IPS-18c (cell line): Measurements from ENCODE around the gene PIK3C2G.

Experiments used
- H3K4me3 ChIP-seq: 2 replicates; pipeline ENCODE4 v1.7.0; 2013; ENCODE audit warnings: low read depth, mild to moderate bottlenecking, low read length, moderate library complexity; ENCODE audit not compliant: insufficient read depth
- H3K9me3 ChIP-seq: one replicate; pipeline ENCODE4 v1.6.1; 2013; ENCODE audit warnings: mild to moderate bottlenecking, low read length, moderate library complexity; ENCODE audit not compliant: control insufficient read depth, insufficient read depth

Gene PIK3C2G

GRCh38 chr12:18306311-18306710 is 45.0 kb downstream of the PIK3C2G start:
- Histone ChIP-seq H3K4me3 (no peak overlapping the region), H3K9me3 (no peaks in the 10 kb centered on the region)

- Histone ChIP-seq H3K4me3 (no peak overlapping the region), H3K9me3 (no peaks in the 10 kb centered on the region)
Observed at GRCh38 chr12:18313306-18313705, 52.0 kb downstream of the PIK3C2G start.

- Histone ChIP-seq H3K4me3 (no peak overlapping the region), H3K9me3 (no peaks in the 10 kb centered on the region)
Observed at GRCh38 chr12:18320036-18320617, 58.8 kb downstream of the PIK3C2G start.

GRCh38 chr12:18320976-18321375 is 59.7 kb downstream of the PIK3C2G start:
- H3K4me3 ChIP-seq = no peak overlapping the region
- H3K9me3 ChIP-seq = no peaks in the 10 kb centered on the region

- H3K9me3 ChIP-seq = no peaks in the 10 kb centered on the region
Observed at GRCh38 chr12:18323159-18323558, 61.8 kb downstream of the PIK3C2G start.

GRCh38 chr12:18327036-18327435 is 65.7 kb downstream of the PIK3C2G start:
- H3K4me3 ChIP-seq = no peak overlapping the region
- no peaks in the 10 kb centered on the region for H3K9me3 ChIP-seq

More at GRCh38 chr12:18323159-18323558, 61.8 kb downstream of the PIK3C2G start:
- H3K4me3 ChIP-seq = no peak overlapping the region

GRCh38 chr12:18332173-18332572 is 70.9 kb downstream of the PIK3C2G start:
- H3K4me3 ChIP-seq = no peak overlapping the region
- no peaks in the 10 kb centered on the region for H3K9me3 ChIP-seq

GRCh38 chr12:18339633-18340032 is 78.3 kb downstream of the PIK3C2G start:
- Histone ChIP-seq H3K9me3 (no peaks in the 10 kb centered on the region), H3K4me3 (no peak overlapping the region)

GRCh38 chr12:18340186-18340585 is 78.9 kb downstream of the PIK3C2G start:
- no peak overlapping the region for H3K4me3 ChIP-seq
- no peaks in the 10 kb centered on the region for H3K9me3 ChIP-seq

GRCh38 chr12:18340786-18341185 is 79.5 kb downstream of the PIK3C2G start:
- Histone ChIP-seq H3K9me3 (no peaks in the 10 kb centered on the region), H3K4me3 (no peak overlapping the region)

- Histone ChIP-seq H3K4me3 (no peak overlapping the region), H3K9me3 (no peaks in the 10 kb centered on the region)
Observed at GRCh38 chr12:18343708-18344107, 82.4 kb downstream of the PIK3C2G start.

- H3K4me3 ChIP-seq = no peak overlapping the region
Observed at GRCh38 chr12:18345021-18345735, 83.9 kb downstream of the PIK3C2G start.

GRCh38 chr12:18352312-18352711 is 91.0 kb downstream of the PIK3C2G start:
- no peak overlapping the region for H3K4me3 ChIP-seq
- peaks cover 5% of the 10 kb centered on the region for H3K9me3 ChIP-seq

More at GRCh38 chr12:18345021-18345735, 83.9 kb downstream of the PIK3C2G start:
- no peaks in the 10 kb centered on the region for H3K9me3 ChIP-seq

GRCh38 chr12:18355429-18355828 is 94.1 kb downstream of the PIK3C2G start:
- Histone ChIP-seq H3K9me3 (peaks cover 5% of the 10 kb centered on the region), H3K4me3 (no peak overlapping the region)

- H3K4me3 ChIP-seq = no peak overlapping the region
- H3K9me3 ChIP-seq = peaks cover 5% of the 10 kb centered on the region
Observed at GRCh38 chr12:18358077-18358476, 96.8 kb downstream of the PIK3C2G start.

GRCh38 chr12:18358930-18359329 is 97.6 kb downstream of the PIK3C2G start:
- H3K9me3 ChIP-seq = peaks cover 5% of the 10 kb centered on the region
- H3K4me3 ChIP-seq = no peak overlapping the region

GRCh38 chr12:18361433-18361832 is 100.1 kb downstream of the PIK3C2G start:
- H3K4me3 ChIP-seq = no peak overlapping the region
- H3K9me3 ChIP-seq = peaks cover 4% of the 10 kb centered on the region

GRCh38 chr12:18363321-18363720 is 102.0 kb downstream of the PIK3C2G start:
- no peak overlapping the region for H3K4me3 ChIP-seq
- H3K9me3 ChIP-seq = no peaks in the 10 kb centered on the region

GRCh38 chr12:18368594-18368993 is 107.3 kb downstream of the PIK3C2G start:
- Histone ChIP-seq H3K4me3 (no peak overlapping the region), H3K9me3 (no peaks in the 10 kb centered on the region)
